Large intestine (tissue), 3 donors: Measurements from ENCODE around the gene ZNF575. TPM values are rescaled to one million over a fixed set of nuclear protein-coding genes. Genes with fewer than 3 reads are reported as not detected.

Source experiments
- DNase-seq, 2 donors: peaks; one replicate each; pipeline versions ENCODE4 v3.0.0 to v3.0.0-alpha.2; 2013
- H3K27ac ChIP-seq: one replicate; pipeline ENCODE4 v1.5.1; 2013; ENCODE audit warnings: low read length
- H3K27me3 ChIP-seq: 2 replicates; pipeline ENCODE4 v1.6.1; 2013; ENCODE audit warnings: low read length; ENCODE audit not compliant: control insufficient read depth, insufficient read depth
- H3K36me3 ChIP-seq: 2 replicates; pipeline ENCODE4 v1.6.1; 2013; ENCODE audit warnings: low read length; ENCODE audit not compliant: control insufficient read depth, insufficient read depth
- H3K4me1 ChIP-seq: one replicate; pipeline ENCODE4 v1.6.1; 2013; ENCODE audit warnings: low read length; ENCODE audit not compliant: control insufficient read depth, insufficient read depth
- H3K4me3 ChIP-seq: one replicate; pipeline ENCODE4 v1.5.1; 2013; ENCODE audit warnings: low read length
- H3K9me3 ChIP-seq: one replicate; pipeline ENCODE4 v1.6.1; 2013; ENCODE audit warnings: mild to moderate bottlenecking, low read depth, low read length, moderate library complexity; ENCODE audit not compliant: control insufficient read depth
- WGBS: methylation state at CpG from one replicate; pipeline ENCODE4 v1.1.5; 2013; ENCODE audit warnings: low lambda C conversion rate; ENCODE audit not compliant: insufficient coverage; 5-methylcytosine and 5-hydroxymethylcytosine counted together
- polyA plus RNA-seq: library from polyadenylated mRNA; unstranded; fragments of 120-200 nt; gene quantifications from one replicate; pipeline ENCODE4 v1.2.1, GENCODE V29; 2013

Gene ZNF575
- polyA plus RNA-seq, 1 donor, result 4.0 TPM

GRCh38 chr19:43526884-43527859 is 5.8 kb upstream of the ZNF575 start, which contains the start of gene ETHE1:
Gene ETHE1 (minus strand): TSS chr19:43527201. CDS start chr19:43527177, 24 bp downstream.
- H3K27ac ChIP-seq, result peak within 1 kb of the TSS; percentile 80
- peaks cover 9% of the 10 kb centered on the region for H3K4me1 ChIP-seq
- H3K36me3 ChIP-seq, result no peaks in the 10 kb centered on the region
- no peaks in the 10 kb centered on the region for H3K9me3 ChIP-seq
- peak within 1 kb of the TSS; percentile 85 for H3K4me3 ChIP-seq
- peak in 1 of 2 donors; percentile 87 for DNase-seq
- H3K27me3 ChIP-seq, result no peaks in the 10 kb centered on the region
- 0% methylated on average over 1 of the region's 54 CpGs for WGBS

- peak overlapping the region; percentile 80 for H3K27ac ChIP-seq
- H3K4me1 ChIP-seq, result peaks cover 9% of the 10 kb centered on the region
- H3K4me3 ChIP-seq, result peak overlapping the region; percentile 85
- 40% methylated on average over 1 of the region's 13 CpGs for WGBS
- no peaks in the 10 kb centered on the region for H3K36me3 ChIP-seq
- H3K9me3 ChIP-seq, result no peaks in the 10 kb centered on the region
- H3K27me3 ChIP-seq, result no peaks in the 10 kb centered on the region
- peak in 1 of 2 donors; percentile 53 for DNase-seq
These were observed 4.9 kb upstream of the ZNF575 start for GRCh38 chr19:43527860-43528622.

- WGBS, result no CpG with 5 or more reads among the region's 16 CpGs
- peak overlapping the region; percentile 59 for H3K4me3 ChIP-seq
These were observed 422 bp upstream of the ZNF575 start for GRCh38 chr19:43532571-43532961.

GRCh38 chr19:43533546-43534304 is 737 bp downstream of the ZNF575 start:
- H3K27ac ChIP-seq, result peak overlapping the region; percentile 87
- peaks cover 4% of the 10 kb centered on the region for H3K4me1 ChIP-seq
- no peaks in the 10 kb centered on the region for H3K27me3 ChIP-seq
- peaks cover 9% of the 10 kb centered on the region for H3K36me3 ChIP-seq
- H3K4me3 ChIP-seq, result peak overlapping the region; percentile 59
- peak; percentile 99 for DNase-seq
- WGBS, result no CpG with 5 or more reads among the region's 41 CpGs
- no peaks in the 10 kb centered on the region for H3K9me3 ChIP-seq

More at GRCh38 chr19:43532571-43532961, 422 bp upstream of the ZNF575 start:
- Histone ChIP-seq H3K27ac (peak overlapping the region; percentile 87), H3K27me3 (no peaks in the 10 kb centered on the region), H3K9me3 (no peaks in the 10 kb centered on the region), H3K4me1 (peaks cover 8% of the 10 kb centered on the region), H3K36me3 (peaks cover 6% of the 10 kb centered on the region)
- peak in 1 of 2 donors; percentile 74 for DNase-seq

GRCh38 chr19:43534305-43534815 is 1.4 kb downstream of the ZNF575 start:
- Histone ChIP-seq H3K27ac (peak overlapping the region; percentile 15), H3K4me3 (peak overlapping the region; percentile 59), H3K36me3 (peaks cover 9% of the 10 kb centered on the region), H3K27me3 (no peaks in the 10 kb centered on the region), H3K9me3 (no peaks in the 10 kb centered on the region), H3K4me1 (peaks cover 4% of the 10 kb centered on the region)
- DNase-seq, result no peak
- no CpG with 5 or more reads among the region's 17 CpGs for WGBS

- peaks cover 4% of the 10 kb centered on the region for H3K4me1 ChIP-seq
- peaks cover 11% of the 10 kb centered on the region for H3K36me3 ChIP-seq
- H3K27me3 ChIP-seq, result no peaks in the 10 kb centered on the region
- no CpG with 5 or more reads among the region's 62 CpGs for WGBS
- no peak overlapping the region for H3K4me3 ChIP-seq
- no peak overlapping the region for H3K27ac ChIP-seq
- peak; percentile 42 to 59 for DNase-seq
- no peaks in the 10 kb centered on the region for H3K9me3 ChIP-seq
These were observed 2.1 kb downstream of the ZNF575 start for GRCh38 chr19:43534816-43535761.

GRCh38 chr19:43538922-43539321 is 5.9 kb downstream of the ZNF575 start:
- Histone ChIP-seq H3K4me3 (no peak overlapping the region), H3K9me3 (no peaks in the 10 kb centered on the region), H3K27me3 (no peaks in the 10 kb centered on the region), H3K36me3 (peaks cover 39% of the 10 kb centered on the region), H3K4me1 (peaks cover 4% of the 10 kb centered on the region), H3K27ac (no peak overlapping the region)
- no peak for DNase-seq

GRCh38 chr19:43540381-43540780 is 7.4 kb downstream of the ZNF575 start:
- Histone ChIP-seq H3K9me3 (no peaks in the 10 kb centered on the region), H3K36me3 (peaks cover 50% of the 10 kb centered on the region), H3K4me3 (no peak overlapping the region), H3K27ac (no peak overlapping the region), H3K27me3 (no peaks in the 10 kb centered on the region), H3K4me1 (no peaks in the 10 kb centered on the region)
- DNase-seq, result no peak
- WGBS, result no CpG with 5 or more reads among the region's 3 CpGs

GRCh38 chr19:43541920-43542650 is 9.1 kb downstream of the ZNF575 start:
- no peak overlapping the region for H3K4me3 ChIP-seq
- WGBS, result no CpG with 5 or more reads among the region's 5 CpGs
- no peaks in the 10 kb centered on the region for H3K27me3 ChIP-seq
- no peak for DNase-seq
- no peaks in the 10 kb centered on the region for H3K9me3 ChIP-seq
- no peaks in the 10 kb centered on the region for H3K4me1 ChIP-seq
- H3K27ac ChIP-seq, result no peak overlapping the region
- H3K36me3 ChIP-seq, result peaks cover 58% of the 10 kb centered on the region
